Spleen (tissue), 11 donors: ENCODE measurements around the gene CELF1. TPM values are rescaled to one million over a fixed set of nuclear protein-coding genes. Genes with fewer than 3 reads are reported as not detected.
A peak's percentile ranks its signal among the peaks of the same experiment; 100 is the strongest.

Source experiments
- DNase-seq: peaks from one replicate; pipeline ENCODE4 v3.0.0-alpha.2; 2020
- H3K27ac ChIP-seq, 8 donors: fragments of 200-600 bp; sonication (generic) in 7 of 8; 1 replicate in 4 of 8; 2 replicates in 4 of 8; pipeline versions ENCODE4 v1.5.0 to v1.8.0; 2016 to 2021; ENCODE audit warnings: inconsistent platforms in 4 of 8, mild to moderate bottlenecking in 4 of 8, moderate library complexity in 1 of 8
- H3K27me3 ChIP-seq, 7 donors: fragments of 200-600 bp; sonication (generic) in 6 of 7; replicated peaks in 1 of 7; 1 replicate in 4 of 7; 2 replicates in 3 of 7; pipeline versions ENCODE4 v1.5.0 to v1.8.0; 2016 to 2021; ENCODE audit warnings: inconsistent platforms in 3 of 7, mild to moderate bottlenecking in 1 of 7
- H3K36me3 ChIP-seq, 6 donors: fragments of 200-600 bp; sonication (generic) in 5 of 6; 1 replicate in 4 of 6; 2 replicates in 2 of 6; pipeline versions ENCODE4 v1.5.0 to v1.8.0; 2016 to 2021; ENCODE audit warnings: inconsistent platforms in 2 of 6
- H3K4me1 ChIP-seq, 6 donors: fragments of 200-600 bp; sonication (generic) in 5 of 6; 1 replicate in 3 of 6; 2 replicates in 3 of 6; pipeline versions ENCODE4 v1.5.0 to v1.8.0; 2016 to 2021; ENCODE audit warnings: inconsistent platforms in 3 of 6
- H3K4me3 ChIP-seq, 8 donors: fragments of 200-600 bp; sonication (generic) in 7 of 8; 1 replicate in 4 of 8; 2 replicates in 4 of 8; pipeline versions ENCODE4 v1.5.0 to v1.8.0; 2016 to 2021; ENCODE audit warnings: inconsistent platforms in 4 of 8, mild to moderate bottlenecking in 4 of 8, moderate library complexity in 2 of 8
- H3K9me3 ChIP-seq, 8 donors: fragments of 200-600 bp; sonication (generic) in 7 of 8; 1 replicate in 4 of 8; 2 replicates in 4 of 8; pipeline versions ENCODE4 v1.5.0 to v1.8.0; 2016 to 2021; ENCODE audit warnings: inconsistent platforms in 4 of 8
- POLR2A ChIP-seq, 3 donors: fragments of 450-650 bp; IDR thresholded peaks; one replicate each; pipeline ENCODE4 v1.5.1; 2017; ENCODE audit warnings: antibody characterized with exemption in 3 of 3, mild to moderate bottlenecking in 1 of 3
- POLR2AphosphoS5 ChIP-seq, 3 donors: sonication (generic); formaldehyde crosslinking; IDR thresholded peaks; one replicate each; pipeline ENCODE4 v1.5.1; 2017; ENCODE audit warnings: antibody characterized with exemption in 3 of 3
- WGBS, 5 donors: extraction: QIAGEN DNeasy Blood & Tissue Kit in 3 of 5; methylation state at CpG; one replicate each; pipeline versions ENCODE4 v1.1.5 to v1.1.7; 2013 to 2018; 5-methylcytosine and 5-hydroxymethylcytosine counted together
- intact Hi-C: fragments of 100-400 bp; cut with DNase I; formaldehyde crosslinking; loops from one replicate; pipeline ENCODE4 v1.15.0; 2023; ENCODE audit warnings: low total_unique reads
- polyA plus RNA-seq, 3 donors: library from polyadenylated mRNA; stranded (reverse); fragments of 200-250 nt; gene quantifications; one replicate each; pipeline ENCODE4 v1.2.1, GENCODE V29; 2013
- total RNA-seq, 7 donors: library from RNA; depleted of rRNA in 3 of 7; stranded (reverse); fragments of >200 nt in 3 of 7; fragmentation: NEBNext Ultra II Directional in 4 of 7; extraction: Animal tissue kit (Norgen Biotek cat#: 25700) in 4 of 7; gene quantifications; one replicate each; pipeline versions ENCODE4 v1.1.0 to v1.2.1, GENCODE V29; 2016 to 2021
- TF ChIP-seq, protein P1 (sequence below), 11 experiments: fragments of 200-600 bp in 7 of 11; fragments of 450-650 bp in 4 of 11; sonication (generic) in 4 of 11; IDR thresholded peaks in 8 of 11; conservative IDR thresholded peaks in 3 of 11; 1 replicate in 7 of 11; 2 replicates in 4 of 11; pipeline versions ENCODE4 v1.4.0 to v1.8.0; 2016 to 2021; ENCODE audit warnings: antibody characterized with exemption in 11 of 11, inconsistent platforms in 4 of 11, mild to moderate bottlenecking in 1 of 11
- donor health status: healthy with polysubstance abuse.
- donor health status: DM: no; HTN: no; CAD: no; lungs with moderate emphysema.
- donor health status: DM: no; HTN: no; CAD: no.
- donor health status: Bipolar disorder and iron deficiency.
- donor health status: healthy.
- donor health status: DM: no; HTN: no; CAD: no.
- donor health status: DM: yes; HTN: yes; CAD: no.

The CELF1 gene
- total and polyA plus RNA-seq, 10 donors, result 18.5 to 171 (median 116) TPM

DNA sequence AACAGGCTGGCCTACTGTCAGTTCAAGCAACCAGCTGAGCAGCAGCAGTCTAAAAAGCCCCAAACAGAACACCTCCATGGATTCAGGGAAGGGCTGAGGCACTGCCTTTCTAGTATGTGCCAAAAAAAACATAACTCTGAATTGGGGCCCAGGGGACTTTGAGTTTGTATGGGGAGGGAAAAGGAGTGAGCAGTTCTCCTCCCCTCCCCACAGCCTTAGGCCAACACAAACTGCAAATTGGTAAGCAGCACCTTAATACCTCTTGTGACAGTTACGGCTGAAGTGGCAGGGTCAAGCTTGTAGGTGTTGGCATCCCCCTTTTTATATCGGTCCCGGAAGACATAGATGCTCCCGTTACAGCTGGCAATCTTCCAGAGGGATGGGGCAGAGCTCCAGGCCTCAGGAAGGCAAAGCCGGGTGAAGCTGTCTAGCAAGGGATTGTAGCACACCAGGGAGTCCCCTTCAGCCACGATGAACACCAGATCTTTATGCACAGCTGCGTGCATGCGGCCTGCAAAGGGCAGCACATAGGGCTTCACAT is 19.9 kb upstream of the CELF1 start:
- WGBS, 5 donors, result 56 to 84% (median 81%) methylated on average over 6 to 8 of the region's 8 CpGs
- H3K4me1 ChIP-seq, result peaks cover 9 to 67% (median 19%) of the 10 kb centered on the region in 6 donors
- H3K9me3 ChIP-seq, result no peaks in the 10 kb centered on the region
- no peak overlapping the region for H3K27ac ChIP-seq
- intact Hi-C loops, result no loop called here
- H3K4me3 ChIP-seq, result no peak overlapping the region
- H3K36me3 ChIP-seq, result peaks cover 9 to 95% (median 63%) of the 10 kb centered on the region in 6 donors
- H3K27me3 ChIP-seq, result no peaks in the 10 kb centered on the region
- no peak for DNase-seq
- TF ChIP-seq POLR2AphosphoS5 (IDR thresholded peaks at IDR 0.05) (no peak), POLR2A (IDR thresholded peaks at IDR 0.05) (no peak)
- TF ChIP-seq, protein P1, sequence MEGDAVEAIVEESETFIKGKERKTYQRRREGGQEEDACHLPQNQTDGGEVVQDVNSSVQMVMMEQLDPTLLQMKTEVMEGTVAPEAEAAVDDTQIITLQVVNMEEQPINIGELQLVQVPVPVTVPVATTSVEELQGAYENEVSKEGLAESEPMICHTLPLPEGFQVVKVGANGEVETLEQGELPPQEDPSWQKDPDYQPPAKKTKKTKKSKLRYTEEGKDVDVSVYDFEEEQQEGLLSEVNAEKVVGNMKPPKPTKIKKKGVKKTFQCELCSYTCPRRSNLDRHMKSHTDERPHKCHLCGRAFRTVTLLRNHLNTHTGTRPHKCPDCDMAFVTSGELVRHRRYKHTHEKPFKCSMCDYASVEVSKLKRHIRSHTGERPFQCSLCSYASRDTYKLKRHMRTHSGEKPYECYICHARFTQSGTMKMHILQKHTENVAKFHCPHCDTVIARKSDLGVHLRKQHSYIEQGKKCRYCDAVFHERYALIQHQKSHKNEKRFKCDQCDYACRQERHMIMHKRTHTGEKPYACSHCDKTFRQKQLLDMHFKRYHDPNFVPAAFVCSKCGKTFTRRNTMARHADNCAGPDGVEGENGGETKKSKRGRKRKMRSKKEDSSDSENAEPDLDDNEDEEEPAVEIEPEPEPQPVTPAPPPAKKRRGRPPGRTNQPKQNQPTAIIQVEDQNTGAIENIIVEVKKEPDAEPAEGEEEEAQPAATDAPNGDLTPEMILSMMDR (IDR thresholded peaks at IDR 0.05 in 8 of 11, conservative IDR thresholded peaks at IDR 0.05 in 3 of 11), result no peak

DNA sequence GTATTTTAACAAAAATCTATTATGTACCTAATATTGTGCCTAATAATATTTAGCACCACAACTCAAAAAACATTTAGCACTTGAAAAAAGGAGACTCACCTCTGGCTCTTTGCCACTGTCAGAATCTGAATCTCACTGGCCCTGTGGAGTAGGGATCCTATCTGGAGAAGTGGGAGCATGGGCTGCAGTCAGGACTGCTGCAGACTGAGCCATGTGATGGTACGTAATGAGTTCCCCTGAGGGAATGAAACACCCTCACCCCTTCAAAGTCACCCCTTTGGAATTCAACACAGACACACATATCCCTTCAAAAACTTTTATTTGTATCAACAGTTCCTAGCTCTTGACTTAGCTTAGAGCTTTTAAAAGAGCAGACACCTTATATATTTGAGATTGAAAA is 19.0 kb upstream of the CELF1 start:
- Histone ChIP-seq H3K9me3 (no peaks in the 10 kb centered on the region), H3K36me3 (peaks cover 9 to 86% (median 61%) of the 10 kb centered on the region in 6 donors), H3K4me1 (peaks cover 0 to 67% (median 12%) of the 10 kb centered on the region in 6 donors), H3K27me3 (no peaks in the 10 kb centered on the region), H3K4me3 (no peak overlapping the region), H3K27ac (no peak overlapping the region)
- no peak for TF ChIP-seq POLR2A (IDR thresholded peaks at IDR 0.05)
- no peak for DNase-seq
- intact Hi-C loops, result no loop called here
- 76 to 97% (median 96%) methylated on average over 1 of the region's 1 CpG for WGBS, 5 donors

DNA sequence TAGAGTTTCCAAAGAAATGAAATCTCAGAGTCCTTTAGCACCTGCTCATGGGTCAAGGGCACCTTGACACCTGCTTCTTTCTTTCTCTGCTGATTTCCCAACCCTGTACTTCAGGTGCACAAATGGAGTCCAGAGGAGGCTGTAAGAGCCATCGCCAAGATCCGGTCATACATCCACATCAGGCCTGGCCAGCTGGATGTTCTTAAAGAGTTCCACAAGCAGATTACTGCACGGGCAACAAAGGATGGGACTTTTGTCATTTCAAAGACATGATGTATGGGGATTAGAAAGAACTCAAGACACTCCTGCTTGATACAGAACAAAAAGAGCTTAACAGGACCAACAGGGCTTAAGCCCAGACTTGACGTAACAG is 18.4 kb upstream of the CELF1 start:
- WGBS, 5 donors, result 86 to 94% (median 91%) methylated on average over 4 of the region's 4 CpGs
- TF ChIP-seq, protein P1 (IDR thresholded peaks at IDR 0.05 in 8 of 11, conservative IDR thresholded peaks at IDR 0.05 in 3 of 11), result no peak
- TF ChIP-seq POLR2A (IDR thresholded peaks at IDR 0.05), result no peak
- Histone ChIP-seq H3K27ac (no peak overlapping the region), H3K4me1 (peaks cover 5 to 67% (median 12%) of the 10 kb centered on the region in 6 donors), H3K9me3 (no peaks in the 10 kb centered on the region), H3K27me3 (no peaks in the 10 kb centered on the region), H3K36me3 (peaks cover 9 to 80% (median 60%) of the 10 kb centered on the region in 6 donors), H3K4me3 (no peak overlapping the region)
- DNase-seq, result peak; percentile 13
- intact Hi-C loops, result no loop called here

DNA sequence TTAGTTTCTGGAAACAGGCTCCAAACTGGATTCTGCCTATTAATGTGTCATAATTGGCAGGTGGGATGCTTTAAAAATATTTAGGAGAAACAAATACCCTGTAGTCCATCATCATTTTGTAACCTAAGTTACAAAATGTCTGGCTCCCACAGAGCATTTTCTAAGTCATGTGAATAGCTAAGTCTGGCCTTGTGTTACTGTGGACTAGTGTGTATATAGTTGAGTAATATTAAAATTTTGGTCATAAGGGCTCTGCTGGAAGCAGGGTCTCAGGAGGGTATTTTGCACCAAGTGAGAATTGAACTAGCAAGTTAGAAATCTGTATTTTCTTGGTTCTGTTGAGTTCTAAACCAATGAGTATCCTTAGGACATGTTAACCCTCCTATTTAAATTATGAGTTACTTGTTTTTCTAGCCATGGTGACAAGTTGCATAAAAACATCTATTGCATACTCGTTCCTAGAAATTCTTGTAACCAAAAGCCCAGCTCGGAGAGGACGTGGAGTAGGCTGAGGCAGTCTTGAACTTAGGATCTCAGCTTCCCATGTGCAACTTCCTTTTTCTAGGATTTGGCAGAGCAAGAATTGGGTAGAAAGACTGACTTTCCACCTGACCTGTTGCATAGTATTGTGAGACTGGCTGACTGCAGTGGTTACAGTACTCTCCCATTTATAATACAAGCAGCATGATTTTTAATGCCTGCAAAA is 17.9 kb upstream of the CELF1 start:
- H3K36me3 ChIP-seq, result peaks cover 9 to 75% (median 57%) of the 10 kb centered on the region in 6 donors

More for the DNA sequence above, 17.9 kb upstream of the CELF1 start:
- Histone ChIP-seq H3K27ac (no peak overlapping the region), H3K27me3 (no peaks in the 10 kb centered on the region), H3K4me3 (no peak overlapping the region), H3K4me1 (peaks cover 6 to 68% (median 14%) of the 10 kb centered on the region in 6 donors), H3K9me3 (no peaks in the 10 kb centered on the region)
- 63 to 83% (median 76%) methylated on average over 3 of the region's 3 CpGs for WGBS, 5 donors
- TF ChIP-seq POLR2A (IDR thresholded peaks at IDR 0.05), result no peak
- no peak for TF ChIP-seq POLR2AphosphoS5 (IDR thresholded peaks at IDR 0.05)
- TF ChIP-seq, protein P1 (IDR thresholded peaks at IDR 0.05 in 8 of 11, conservative IDR thresholded peaks at IDR 0.05 in 3 of 11), result no peak
- intact Hi-C loops, result no loop called here
- DNase-seq, result no peak
